OCI-LY3 (cell line): Measurements from ENCODE around the gene PLEKHA7.

ENCODE experiments used
- H2AFZ ChIP-seq: fragments of 200-600, 300-600 bp; shearing (Covaris generic); 2 replicates; pipeline ENCODE4 v1.6.0; 2014; ENCODE audit warnings: antibody characterized with exemption, low read depth, low read length
- H3K27ac ChIP-seq: fragments of 200-600, 300-600 bp; sonication (generic); 2 replicates; pipeline ENCODE4 v1.5.1; 2014; ENCODE audit warnings: mild to moderate bottlenecking, low read length, moderate library complexity, mixed read lengths
- H3K27me3 ChIP-seq: fragments of 200-600, 300-600 bp; sonication (generic); 2 replicates; pipeline ENCODE4 v1.6.1; 2014; ENCODE audit warnings: low read depth, low read length, mixed read lengths
- H3K36me3 ChIP-seq: fragments of 200-600, 300-600 bp; sonication (generic); replicated peaks from 2 replicates; pipeline ENCODE3; 2014; ENCODE audit warnings: low read depth, low read length, mixed read lengths
- H3K4me1 ChIP-seq: fragments of 300-600, 200-600 bp; sonication (generic); 2 replicates; pipeline ENCODE4 v1.6.1; 2014; ENCODE audit warnings: low read length, mixed read lengths
- H3K4me2 ChIP-seq: fragments of 200-600, 300-600 bp; sonication (generic); 2 replicates; pipeline ENCODE4 v1.6.1; 2014; ENCODE audit warnings: low read length, mixed read lengths
- H3K4me3 ChIP-seq: fragments of 300-600, 200-600 bp; sonication (generic); 2 replicates; pipeline ENCODE4 v1.5.1; 2014; ENCODE audit warnings: antibody characterized with exemption, mild to moderate bottlenecking, low read length, moderate library complexity
- H3K79me2 ChIP-seq: fragments of 300-600, 200-600 bp; shearing (Covaris generic); 2 replicates; pipeline ENCODE4 v1.6.1; 2014; ENCODE audit warnings: mild to moderate bottlenecking, low read length, mixed read lengths
- H3K9ac ChIP-seq: fragments of 300-600, 200-600 bp; shearing (Covaris generic); 2 replicates; pipeline ENCODE4 v1.6.0; 2014; ENCODE audit warnings: mild to moderate bottlenecking, low read length, moderate library complexity
- H3K9me3 ChIP-seq: fragments of 200-600, 300-600 bp; shearing (Covaris generic); 2 replicates; pipeline ENCODE4 v1.6.1; 2014; ENCODE audit warnings: low read length, mixed read lengths; ENCODE audit not compliant: insufficient read depth
- H4K20me1 ChIP-seq: fragments of 200-600, 300-600 bp; sonication (generic); 2 replicates; pipeline ENCODE4 v1.6.1; 2016; ENCODE audit warnings: low read length, mixed read lengths; ENCODE audit not compliant: insufficient read depth
- CTCF ChIP-seq: fragments of 200-600, 300-600 bp; sonication (generic); IDR thresholded peaks from 2 replicates; pipeline ENCODE4 v1.5.1; 2014; ENCODE audit warnings: antibody characterized with exemption, low read length, low read depth
- EZH2phosphoT487 ChIP-seq: fragments of 200-600 bp; shearing (Covaris generic); IDR thresholded peaks from 2 replicates; pipeline ENCODE4 v1.6.1; 2018; ENCODE audit warnings: antibody characterized with exemption, mixed run types, low read depth

The PLEKHA7 gene

DNA sequence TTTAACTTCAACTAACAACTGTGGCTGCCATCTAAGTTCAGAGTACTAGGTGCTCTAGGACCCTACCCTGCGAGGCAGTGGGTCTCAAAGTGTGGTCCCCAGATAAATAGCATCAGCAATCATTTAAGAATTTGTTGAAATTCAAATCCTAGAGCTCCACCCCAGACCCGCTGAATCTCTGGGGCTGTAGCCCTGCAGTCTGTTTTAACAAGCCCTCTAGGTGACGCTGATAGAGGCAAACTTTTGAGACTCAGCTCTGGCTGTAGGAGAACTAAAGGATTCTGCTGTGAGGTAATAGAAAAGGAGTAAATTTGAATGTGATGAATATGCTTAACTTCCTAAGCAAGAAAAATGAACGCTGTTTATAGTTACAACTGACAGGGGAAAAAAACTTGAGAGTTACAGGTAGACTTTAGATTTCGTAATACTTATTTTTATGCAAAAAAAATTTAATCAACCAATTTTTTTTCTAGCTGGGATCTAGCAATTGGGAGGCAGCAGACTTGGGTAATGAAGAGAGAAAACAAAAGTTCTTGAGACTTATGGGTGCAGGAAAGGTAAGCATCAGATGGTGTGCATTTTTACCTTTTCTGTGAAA lies 270.0 kb downstream of the PLEKHA7 start:
- TF ChIP-seq EZH2phosphoT487: no peak
- TF ChIP-seq CTCF: no peak
- no peak overlapping the region for H3K9ac ChIP-seq
- no peak overlapping the region for H3K27ac ChIP-seq
- H2AFZ ChIP-seq: no peak overlapping the region
- H3K79me2 ChIP-seq: peaks cover 87% of the 10 kb centered on the region
- peaks cover 25% of the 10 kb centered on the region for H3K4me1 ChIP-seq
- H3K36me3 ChIP-seq: peaks cover 70% of the 10 kb centered on the region
- H3K4me3 ChIP-seq: no peak overlapping the region
- peaks cover 76% of the 10 kb centered on the region for H4K20me1 ChIP-seq
- H3K9me3 ChIP-seq: no peaks in the 10 kb centered on the region
- no peaks in the 10 kb centered on the region for H3K27me3 ChIP-seq
- H3K4me2 ChIP-seq: no peak overlapping the region

DNA sequence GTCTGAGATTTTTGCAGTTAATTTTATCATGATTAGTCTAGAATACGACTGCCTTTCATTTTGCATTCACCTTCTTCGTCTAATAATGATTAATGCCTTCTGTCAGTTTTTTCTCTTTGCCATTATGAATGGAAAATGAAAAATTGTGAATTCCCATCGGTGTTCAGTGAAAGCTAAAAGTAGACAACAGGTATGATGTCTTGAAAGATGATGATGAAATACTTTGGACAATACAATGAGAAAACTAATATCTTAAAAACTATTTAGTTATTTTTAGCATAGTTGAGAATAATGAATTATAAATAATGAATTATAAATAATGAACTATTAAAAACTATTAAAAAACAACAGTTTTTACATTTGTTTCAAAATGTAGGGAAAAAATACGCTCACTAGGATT lies 270.7 kb downstream of the PLEKHA7 start:
- Histone ChIP-seq H3K4me2 (no peak overlapping the region), H3K27me3 (no peaks in the 10 kb centered on the region), H3K4me1 (peaks cover 25% of the 10 kb centered on the region), H4K20me1 (peaks cover 76% of the 10 kb centered on the region), H2AFZ (no peak overlapping the region), H3K27ac (no peak overlapping the region), H3K79me2 (peaks cover 94% of the 10 kb centered on the region), H3K36me3 (peaks cover 66% of the 10 kb centered on the region), H3K4me3 (no peak overlapping the region), H3K9ac (no peak overlapping the region), H3K9me3 (no peaks in the 10 kb centered on the region)
- TF ChIP-seq CTCF (no peak), EZH2phosphoT487 (no peak)

GRCh38 chr11:16741473-16741872 lies 272.7 kb downstream of the PLEKHA7 start:
- H3K4me1 ChIP-seq: peaks cover 28% of the 10 kb centered on the region
- H3K27ac ChIP-seq: peak overlapping the region; percentile 50
- peaks cover 84% of the 10 kb centered on the region for H3K79me2 ChIP-seq
- H4K20me1 ChIP-seq: peaks cover 65% of the 10 kb centered on the region
- H3K9me3 ChIP-seq: no peaks in the 10 kb centered on the region
- H3K36me3 ChIP-seq: peaks cover 51% of the 10 kb centered on the region
- peak overlapping the region; percentile 46; the same call in 1 of the 2 replicates for H3K4me3 ChIP-seq
- H3K27me3 ChIP-seq: no peaks in the 10 kb centered on the region
- no peak for TF ChIP-seq CTCF
- no peak for TF ChIP-seq EZH2phosphoT487
- peak overlapping the region; percentile 48 for H3K4me2 ChIP-seq
- no peak overlapping the region for H3K9ac ChIP-seq
- H2AFZ ChIP-seq: no peak overlapping the region

DNA sequence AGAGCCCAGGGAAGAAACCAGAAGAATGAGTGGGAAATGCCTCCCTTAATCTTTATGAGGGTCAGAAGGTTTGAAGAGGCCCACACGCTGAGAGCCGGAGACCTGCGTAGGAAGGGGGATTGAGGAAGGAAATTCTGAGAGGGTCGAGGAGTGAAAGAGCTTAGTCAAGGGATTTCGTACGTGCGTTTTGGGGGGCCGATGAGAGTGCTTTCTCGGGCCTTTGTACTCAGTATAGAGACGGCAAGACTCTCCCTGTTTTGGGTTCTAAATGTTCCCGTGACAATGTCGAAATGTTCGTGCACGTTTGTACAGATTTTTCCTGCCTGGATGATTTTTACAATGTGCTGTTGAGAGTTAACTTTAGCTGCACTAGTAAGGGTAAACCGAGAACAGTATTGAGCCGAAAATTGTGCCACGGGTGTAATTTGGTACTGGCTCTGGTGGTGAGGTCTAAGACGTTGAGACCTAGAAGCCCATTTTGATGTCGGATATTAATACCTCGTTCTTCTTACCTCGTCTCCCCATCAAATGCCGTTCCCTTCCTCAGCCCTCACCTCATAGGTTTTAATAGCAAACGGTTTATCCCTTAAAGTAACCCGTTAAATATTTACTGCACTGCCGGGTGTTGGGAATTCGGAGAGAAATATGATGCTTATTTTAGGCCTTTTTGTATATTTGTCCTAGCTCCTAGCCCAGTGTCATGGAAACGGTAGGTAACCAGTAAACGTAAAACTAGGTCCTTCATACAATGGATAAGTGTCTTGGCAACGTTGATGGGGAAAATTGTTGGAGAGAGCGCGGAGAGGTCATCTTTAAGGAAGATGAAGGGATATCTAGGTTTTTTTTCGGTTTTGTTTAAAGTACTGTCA lies 275.0 kb downstream of the PLEKHA7 start:
- peak overlapping the region; percentile 34; the same call in 1 of the 2 replicates for H2AFZ ChIP-seq
- H3K27ac ChIP-seq: peak overlapping the region; percentile 61
- no peaks in the 10 kb centered on the region for H3K9me3 ChIP-seq
- H3K79me2 ChIP-seq: peaks cover 62% of the 10 kb centered on the region
- H3K4me1 ChIP-seq: peaks cover 28% of the 10 kb centered on the region
- peak overlapping the region; percentile 95 for H3K9ac ChIP-seq
- peak overlapping the region; percentile 97 for H3K4me2 ChIP-seq
- peak overlapping the region; percentile 78 for H3K4me3 ChIP-seq
- H4K20me1 ChIP-seq: peaks cover 43% of the 10 kb centered on the region
- no peak for TF ChIP-seq EZH2phosphoT487
- H3K27me3 ChIP-seq: no peaks in the 10 kb centered on the region
- peaks cover 29% of the 10 kb centered on the region for H3K36me3 ChIP-seq
